Loucy (cell line): ENCODE data around the gene PLEK.

Source experiments
- EZH2phosphoT487 ChIP-seq: fragments of 200-600 bp; IDR thresholded peaks from 2 replicates; pipeline ENCODE4 v1.6.1; 2018; ENCODE audit warnings: antibody characterized with exemption, mild to moderate bottlenecking, moderate library complexity, borderline replicate concordance
- TF ChIP-seq, protein P1 (sequence below): fragments of 200-600 bp; sonication (generic); conservative IDR thresholded peaks from 2 replicates; pipeline ENCODE4 v1.5.1; 2014; ENCODE audit warnings: mild to moderate bottlenecking, antibody characterized with exemption, low read length

DNA sequence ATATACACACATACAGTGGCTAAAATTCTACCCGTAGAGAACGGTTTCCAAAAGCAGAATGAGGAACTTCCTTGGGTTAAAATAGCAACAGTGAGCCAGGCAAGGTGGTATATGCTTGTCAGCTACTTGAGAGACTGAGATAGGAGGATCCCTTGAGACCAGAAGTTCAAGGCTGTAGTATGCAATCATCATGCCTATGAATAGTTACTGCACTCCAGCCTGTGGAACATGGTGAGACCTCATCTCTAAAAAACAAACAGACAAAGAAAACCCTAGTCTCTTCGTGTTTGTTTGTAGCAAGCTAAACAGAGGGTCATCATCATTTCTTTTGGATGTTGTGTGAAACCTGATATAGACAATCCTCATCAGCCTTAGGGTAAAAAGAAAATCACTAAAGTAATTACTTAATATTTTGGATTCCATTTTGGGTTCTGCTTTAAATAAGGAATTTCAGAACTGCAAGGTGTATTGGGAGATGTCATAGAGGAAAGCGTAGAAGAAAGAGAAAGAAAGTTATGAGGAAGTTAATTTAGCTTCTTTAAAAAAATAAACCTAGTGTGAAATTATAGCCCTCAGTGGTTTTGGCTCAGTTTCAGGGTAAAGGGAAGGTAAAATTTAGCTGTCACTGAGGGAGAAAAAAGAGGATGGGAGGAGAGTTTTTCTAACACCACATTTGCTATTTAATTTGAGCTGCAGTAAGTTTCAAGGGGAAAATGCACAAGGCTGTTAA is 46.5 kb downstream of the PLEK start:
- TF ChIP-seq, protein P1, sequence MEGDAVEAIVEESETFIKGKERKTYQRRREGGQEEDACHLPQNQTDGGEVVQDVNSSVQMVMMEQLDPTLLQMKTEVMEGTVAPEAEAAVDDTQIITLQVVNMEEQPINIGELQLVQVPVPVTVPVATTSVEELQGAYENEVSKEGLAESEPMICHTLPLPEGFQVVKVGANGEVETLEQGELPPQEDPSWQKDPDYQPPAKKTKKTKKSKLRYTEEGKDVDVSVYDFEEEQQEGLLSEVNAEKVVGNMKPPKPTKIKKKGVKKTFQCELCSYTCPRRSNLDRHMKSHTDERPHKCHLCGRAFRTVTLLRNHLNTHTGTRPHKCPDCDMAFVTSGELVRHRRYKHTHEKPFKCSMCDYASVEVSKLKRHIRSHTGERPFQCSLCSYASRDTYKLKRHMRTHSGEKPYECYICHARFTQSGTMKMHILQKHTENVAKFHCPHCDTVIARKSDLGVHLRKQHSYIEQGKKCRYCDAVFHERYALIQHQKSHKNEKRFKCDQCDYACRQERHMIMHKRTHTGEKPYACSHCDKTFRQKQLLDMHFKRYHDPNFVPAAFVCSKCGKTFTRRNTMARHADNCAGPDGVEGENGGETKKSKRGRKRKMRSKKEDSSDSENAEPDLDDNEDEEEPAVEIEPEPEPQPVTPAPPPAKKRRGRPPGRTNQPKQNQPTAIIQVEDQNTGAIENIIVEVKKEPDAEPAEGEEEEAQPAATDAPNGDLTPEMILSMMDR, result no peak
- no peak for TF ChIP-seq EZH2phosphoT487
